GM18520 (cell line): ENCODE measurements around the gene FSHR.

Source experiments
- ATAC-seq: cut with Tn5 transposase; IDR thresholded peaks from one replicate; pipeline ENCODE4 v1.9.1; 2021; ENCODE audit not compliant: unreplicated experiment

The FSHR gene

GRCh38 chr2:49033394-49034185, 120.7 kb downstream of the FSHR start:
- ATAC-seq: no peak

GRCh38 chr2:49032936-49033335, 121.4 kb downstream of the FSHR start:
- ATAC-seq: no peak

- no peak for ATAC-seq
Measured at GRCh38 chr2:49032126-49032525, 122.2 kb downstream of the FSHR start.

GRCh38 chr2:49029406-49029805, 124.9 kb downstream of the FSHR start:
- ATAC-seq: no peak

- ATAC-seq: peak; percentile 98
Measured at GRCh38 chr2:49028101-49028500, 126.2 kb downstream of the FSHR start.

- no peak for ATAC-seq
Measured at GRCh38 chr2:49026706-49027105, 127.6 kb downstream of the FSHR start.

- ATAC-seq: no peak
Measured at GRCh38 chr2:49021271-49021670, 133.0 kb downstream of the FSHR start.

- no peak for ATAC-seq
Measured at GRCh38 chr2:49005261-49005660, 149.1 kb downstream of the FSHR start.

- ATAC-seq: no peak
Measured at GRCh38 chr2:49004036-49004626, 150.2 kb downstream of the FSHR start.

- no peak for ATAC-seq
Measured at GRCh38 chr2:49003201-49003600, 151.1 kb downstream of the FSHR start.

GRCh38 chr2:49002750-49003149, 151.6 kb downstream of the FSHR start:
- ATAC-seq: no peak

GRCh38 chr2:49000695-49001094, 153.6 kb downstream of the FSHR start:
- no peak for ATAC-seq

GRCh38 chr2:48998449-48998848, 155.9 kb downstream of the FSHR start:
- no peak for ATAC-seq

GRCh38 chr2:48993576-48993975, 160.7 kb downstream of the FSHR start:
- peak; percentile 38 for ATAC-seq

GRCh38 chr2:48991415-48992131, 162.7 kb downstream of the FSHR start:
- ATAC-seq: no peak

GRCh38 chr2:48984922-48985321, 169.4 kb downstream of the FSHR start:
- no peak for ATAC-seq

GRCh38 chr2:48983551-48983950, 170.8 kb downstream of the FSHR start:
- ATAC-seq: no peak

- ATAC-seq: no peak
Measured at GRCh38 chr2:48982887-48983435, 171.4 kb downstream of the FSHR start.

- no peak for ATAC-seq
Measured at GRCh38 chr2:48980846-48981245, 173.5 kb downstream of the FSHR start.

- no peak for ATAC-seq
Measured at GRCh38 chr2:48979691-48980090, 174.6 kb downstream of the FSHR start.

GRCh38 chr2:48978131-48978530, 176.2 kb downstream of the FSHR start:
- ATAC-seq: no peak

GRCh38 chr2:48971801-48972200, 182.5 kb downstream of the FSHR start:
- no peak for ATAC-seq
